HCT116 (cell line): ENCODE data around the gene TRIM68.

ENCODE experiments used
- CEBPB ChIP-seq: IDR thresholded peaks from 2 replicates; pipeline ENCODE4 v1.6.1; 2012; ENCODE audit warnings: low read depth
- EZH2 ChIP-seq: fragments of 200-600 bp; sonication (generic); IDR thresholded peaks from 2 replicates; pipeline ENCODE4 v1.6.1; 2017; ENCODE audit warnings: antibody characterized with exemption, mixed run types
- EZH2phosphoT487 ChIP-seq: fragments of 200-600 bp; IDR thresholded peaks from 2 replicates; pipeline ENCODE4 v1.6.1; 2018; ENCODE audit warnings: antibody characterized with exemption, borderline replicate concordance
- POLR2A ChIP-seq: IDR thresholded peaks from 2 replicates; pipeline ENCODE4 v1.7.0; 2011; ENCODE audit warnings: borderline replicate concordance; ENCODE audit not compliant: insufficient read depth, insufficient read length; ENCODE audit errors: extremely low read depth
- POLR2AphosphoS5 ChIP-seq: IDR thresholded peaks from 2 replicates; pipeline ENCODE4 v1.6.1; 2011; ENCODE audit warnings: mild to moderate bottlenecking, low read depth, low read length, moderate library complexity
- RAD21 ChIP-seq: IDR thresholded peaks from 2 replicates; pipeline ENCODE4 v1.6.1; 2012; ENCODE audit warnings: low read depth, mild to moderate bottlenecking
- SP1 ChIP-seq: IDR thresholded peaks from 2 replicates; pipeline ENCODE4 v1.6.1; 2012; ENCODE audit warnings: low read depth
- YY1 ChIP-seq: IDR thresholded peaks from 2 replicates; pipeline ENCODE4 v1.6.1; 2011; ENCODE audit warnings: low read length, low read depth, moderate library complexity, mild to moderate bottlenecking; ENCODE audit not compliant: insufficient replicate concordance; ENCODE audit errors: extremely low read depth
- ZBTB33 ChIP-seq: IDR thresholded peaks from 2 replicates; pipeline ENCODE4 v1.6.1; 2011; ENCODE audit warnings: mild to moderate bottlenecking, low read length, moderate library complexity; ENCODE audit not compliant: insufficient replicate concordance; ENCODE audit errors: extremely low read depth
- ZNF274 ChIP-seq: fragments of 200-500 bp; sonication (Bioruptor generic); IDR thresholded peaks from 2 replicates; pipeline ENCODE4 v1.6.1; 2014; ENCODE audit warnings: mild to moderate bottlenecking, low read depth, low read length, inconsistent platforms
- TF ChIP-seq, protein P1 (sequence below), 3 experiments: fragments of 200-600 bp in 1 of 3; sonication (generic) in 1 of 3; IDR thresholded peaks in 2 of 3; conservative IDR thresholded peaks in 1 of 3; 2 replicates each; pipeline ENCODE4 v1.5.1; 2012 to 2017; ENCODE audit warnings: low read depth in 2 of 3, low read length in 2 of 3, antibody characterized with exemption in 1 of 3, borderline replicate concordance in 1 of 3, control low read depth in 1 of 3, mild to moderate bottlenecking in 1 of 3, mixed read lengths in 1 of 3, mixed run types in 1 of 3, moderate library complexity in 1 of 3; ENCODE audit not compliant: insufficient read depth in 1 of 3
- TF ChIP-seq, protein P2 (sequence below): IDR thresholded peaks from 2 replicates; pipeline ENCODE4 v1.6.1; 2012
- TF ChIP-seq, protein P3 (sequence below): IDR thresholded peaks from 2 replicates; pipeline ENCODE4 v1.6.1; 2012; ENCODE audit warnings: low read depth

DNA sequence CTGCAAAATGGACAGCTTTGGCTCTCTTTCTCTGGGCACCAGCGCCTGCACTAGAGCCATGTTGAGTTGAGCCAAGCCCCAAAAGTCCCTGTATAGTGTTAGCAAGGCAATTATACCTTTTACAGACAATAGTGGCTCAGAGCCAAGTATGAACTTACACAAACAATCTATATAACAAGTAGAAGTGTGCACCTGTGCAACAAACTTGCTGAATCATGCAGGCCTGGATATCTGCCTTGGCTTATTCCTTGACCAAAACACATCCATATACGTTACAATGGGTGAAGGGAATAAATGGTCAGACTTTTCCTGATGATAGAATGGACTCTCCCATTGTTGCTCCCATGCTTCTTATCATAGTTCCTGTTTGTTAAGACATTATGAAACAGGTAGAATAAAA is 30.3 kb downstream of the TRIM68 start:
- TF ChIP-seq POLR2AphosphoS5 (no peak), SP1 (no peak), EZH2 (no peak), YY1 (no peak), RAD21 (no peak), ZNF274 (no peak), ZBTB33 (no peak), CEBPB (no peak), POLR2A (no peak), EZH2phosphoT487 (no peak)
- TF ChIP-seq, protein P1, sequence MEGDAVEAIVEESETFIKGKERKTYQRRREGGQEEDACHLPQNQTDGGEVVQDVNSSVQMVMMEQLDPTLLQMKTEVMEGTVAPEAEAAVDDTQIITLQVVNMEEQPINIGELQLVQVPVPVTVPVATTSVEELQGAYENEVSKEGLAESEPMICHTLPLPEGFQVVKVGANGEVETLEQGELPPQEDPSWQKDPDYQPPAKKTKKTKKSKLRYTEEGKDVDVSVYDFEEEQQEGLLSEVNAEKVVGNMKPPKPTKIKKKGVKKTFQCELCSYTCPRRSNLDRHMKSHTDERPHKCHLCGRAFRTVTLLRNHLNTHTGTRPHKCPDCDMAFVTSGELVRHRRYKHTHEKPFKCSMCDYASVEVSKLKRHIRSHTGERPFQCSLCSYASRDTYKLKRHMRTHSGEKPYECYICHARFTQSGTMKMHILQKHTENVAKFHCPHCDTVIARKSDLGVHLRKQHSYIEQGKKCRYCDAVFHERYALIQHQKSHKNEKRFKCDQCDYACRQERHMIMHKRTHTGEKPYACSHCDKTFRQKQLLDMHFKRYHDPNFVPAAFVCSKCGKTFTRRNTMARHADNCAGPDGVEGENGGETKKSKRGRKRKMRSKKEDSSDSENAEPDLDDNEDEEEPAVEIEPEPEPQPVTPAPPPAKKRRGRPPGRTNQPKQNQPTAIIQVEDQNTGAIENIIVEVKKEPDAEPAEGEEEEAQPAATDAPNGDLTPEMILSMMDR (IDR thresholded peaks at IDR 0.05 in 2 of 3, conservative IDR thresholded peaks at IDR 0.05 in 1 of 3; ENCODE audit: borderline replicate concordance in 1 of 3, insufficient read depth in 1 of 3, low read depth in 2 of 3, low read length in 2 of 3), result no peak
- TF ChIP-seq, protein P2, sequence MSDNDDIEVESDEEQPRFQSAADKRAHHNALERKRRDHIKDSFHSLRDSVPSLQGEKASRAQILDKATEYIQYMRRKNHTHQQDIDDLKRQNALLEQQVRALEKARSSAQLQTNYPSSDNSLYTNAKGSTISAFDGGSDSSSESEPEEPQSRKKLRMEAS, result no peak
- TF ChIP-seq, protein P3, sequence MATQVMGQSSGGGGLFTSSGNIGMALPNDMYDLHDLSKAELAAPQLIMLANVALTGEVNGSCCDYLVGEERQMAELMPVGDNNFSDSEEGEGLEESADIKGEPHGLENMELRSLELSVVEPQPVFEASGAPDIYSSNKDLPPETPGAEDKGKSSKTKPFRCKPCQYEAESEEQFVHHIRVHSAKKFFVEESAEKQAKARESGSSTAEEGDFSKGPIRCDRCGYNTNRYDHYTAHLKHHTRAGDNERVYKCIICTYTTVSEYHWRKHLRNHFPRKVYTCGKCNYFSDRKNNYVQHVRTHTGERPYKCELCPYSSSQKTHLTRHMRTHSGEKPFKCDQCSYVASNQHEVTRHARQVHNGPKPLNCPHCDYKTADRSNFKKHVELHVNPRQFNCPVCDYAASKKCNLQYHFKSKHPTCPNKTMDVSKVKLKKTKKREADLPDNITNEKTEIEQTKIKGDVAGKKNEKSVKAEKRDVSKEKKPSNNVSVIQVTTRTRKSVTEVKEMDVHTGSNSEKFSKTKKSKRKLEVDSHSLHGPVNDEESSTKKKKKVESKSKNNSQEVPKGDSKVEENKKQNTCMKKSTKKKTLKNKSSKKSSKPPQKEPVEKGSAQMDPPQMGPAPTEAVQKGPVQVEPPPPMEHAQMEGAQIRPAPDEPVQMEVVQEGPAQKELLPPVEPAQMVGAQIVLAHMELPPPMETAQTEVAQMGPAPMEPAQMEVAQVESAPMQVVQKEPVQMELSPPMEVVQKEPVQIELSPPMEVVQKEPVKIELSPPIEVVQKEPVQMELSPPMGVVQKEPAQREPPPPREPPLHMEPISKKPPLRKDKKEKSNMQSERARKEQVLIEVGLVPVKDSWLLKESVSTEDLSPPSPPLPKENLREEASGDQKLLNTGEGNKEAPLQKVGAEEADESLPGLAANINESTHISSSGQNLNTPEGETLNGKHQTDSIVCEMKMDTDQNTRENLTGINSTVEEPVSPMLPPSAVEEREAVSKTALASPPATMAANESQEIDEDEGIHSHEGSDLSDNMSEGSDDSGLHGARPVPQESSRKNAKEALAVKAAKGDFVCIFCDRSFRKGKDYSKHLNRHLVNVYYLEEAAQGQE, result no peak
